ENCODE results near the gene ZIK1.

GRCh38 chr19:57620673-57621348 lies 36.9 kb downstream of the ZIK1 start:
- no peak for TF ChIP-seq CTCF (conservative IDR thresholded peaks at IDR 0.05 in 1 of 2, IDR thresholded peaks at IDR 0.05 in 1 of 2; ENCODE audit: extremely low read depth in 1 of 2, insufficient read depth in 1 of 2, low read depth in 1 of 2, low read length in 2 of 2)
- TF ChIP-seq EZH2 (IDR thresholded peaks at IDR 0.05; ENCODE audit: borderline replicate concordance, low read length): no peak

All from mammary epithelial cell (primary cell).